Smooth muscle cell (in vitro differentiated cells): ENCODE results near the gene FCRL1. TPM values are rescaled to one million over a fixed set of nuclear protein-coding genes. Genes with fewer than 3 reads are reported as not detected.

Experiments
- DNase-seq: peaks from one replicate; lab custom pipeline; 2025; ENCODE audit not compliant: unreplicated experiment; lab: John Stamatoyannopoulos, UW
- H2AFZ ChIP-seq: fragments of 200-600 bp; sonication (generic); 2 replicates; pipeline ENCODE4 v1.6.0; 2016; ENCODE audit warnings: antibody characterized with exemption, low read depth, mild to moderate bottlenecking
- H3F3A ChIP-seq: fragments of 200-600 bp; sonication (generic); 2 replicates; pipeline ENCODE4 v1.6.0; 2017; ENCODE audit warnings: antibody characterized with exemption, low read depth
- H3K27ac ChIP-seq: fragments of 200-600 bp; sonication (generic); 2 replicates; pipeline ENCODE4 v1.5.1; 2016; ENCODE audit warnings: low read depth, mild to moderate bottlenecking
- H3K27me3 ChIP-seq: fragments of 200-600 bp; sonication (generic); 2 replicates; pipeline ENCODE4 v1.6.1; 2016; ENCODE audit warnings: low read depth, mild to moderate bottlenecking
- H3K36me3 ChIP-seq: fragments of 200-600 bp; sonication (generic); 2 replicates; pipeline ENCODE4 v1.5.1; 2016; ENCODE audit warnings: low read depth
- H3K4me1 ChIP-seq: fragments of 200-600 bp; sonication (generic); 2 replicates; pipeline ENCODE4 v1.5.1; 2016; ENCODE audit warnings: low read depth
- H3K4me2 ChIP-seq: fragments of 200-600 bp; sonication (generic); 2 replicates; pipeline ENCODE4 v1.6.0; 2016; ENCODE audit warnings: mild to moderate bottlenecking
- H3K4me3 ChIP-seq: fragments of 200-600 bp; sonication (generic); 2 replicates; pipeline ENCODE4 v1.5.1; 2016; ENCODE audit warnings: mild to moderate bottlenecking
- H3K79me2 ChIP-seq: fragments of 200-600 bp; sonication (generic); 2 replicates; pipeline ENCODE4 v1.6.0; 2016; ENCODE audit warnings: low read depth, mild to moderate bottlenecking
- H3K9ac ChIP-seq: fragments of 200-600 bp; sonication (generic); 2 replicates; pipeline ENCODE4 v1.6.0; 2016; ENCODE audit warnings: low read depth
- H3K9me3 ChIP-seq: fragments of 200-600 bp; sonication (generic); replicated peaks from 2 replicates; pipeline ENCODE4 v1.5.1; 2016; ENCODE audit warnings: low read depth
- H4K20me1 ChIP-seq: fragments of 200-600 bp; sonication (generic); 2 replicates; pipeline ENCODE4 v1.6.0; 2016; ENCODE audit warnings: low read depth
- CTCF ChIP-seq: fragments of 200-600 bp; sonication (generic); IDR thresholded peaks from 2 replicates; pipeline ENCODE4 v1.5.1; 2017; ENCODE audit warnings: borderline replicate concordance, mild to moderate bottlenecking, antibody characterized with exemption; ENCODE audit not compliant: insufficient read depth, poor library complexity, severe bottlenecking
- WGBS: methylation state at CpG from one replicate; pipeline ENCODE4 v1.1.7; 2016; ENCODE audit warnings: low lambda C conversion rate; 5-methylcytosine and 5-hydroxymethylcytosine counted together
- polyA plus RNA-seq: library from polyadenylated mRNA; unstranded; fragments of >200 nt; fragmentation: Nextera tagmentation; extraction: Ambion mirVana; gene quantifications from 2 replicates; pipeline ENCODE4 v1.2.1, GENCODE V29; 2016
- total RNA-seq: library from RNA; depleted of rRNA; stranded (reverse); fragments of >200 nt; gene quantifications from 2 replicates; pipeline ENCODE4 v1.2.3, GENCODE V29; 2014

The FCRL1 gene
- total and polyA plus RNA-seq, 2 experiments from 2014 or later, result not detected

DNA sequence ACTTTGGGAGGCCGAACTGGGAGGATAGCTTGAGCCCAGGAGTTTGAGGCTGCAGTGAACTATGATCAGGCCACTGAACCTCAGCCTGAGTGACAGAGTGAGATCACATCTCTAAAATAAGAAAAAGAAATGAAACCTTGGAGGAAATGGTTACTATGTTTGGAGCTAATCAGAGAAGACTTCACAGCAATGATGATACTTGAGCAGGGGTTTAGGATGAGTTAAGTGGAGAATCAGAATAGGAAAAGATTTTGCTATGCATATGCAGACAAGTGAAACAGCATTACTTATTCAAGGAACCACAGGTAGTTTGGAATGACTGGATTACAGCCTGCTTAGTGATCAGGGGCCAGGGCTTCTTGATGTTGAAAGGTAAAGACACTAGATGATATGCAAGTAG is 23.0 kb upstream of the FCRL1 start:
- Histone ChIP-seq H3K4me1 (no peaks in the 10 kb centered on the region), H3K4me2 (no peak overlapping the region), H3K9me3 (no peaks in the 10 kb centered on the region), H3K79me2 (no peaks in the 10 kb centered on the region), H3K27me3 (no peaks in the 10 kb centered on the region), H3F3A (no peaks in the 10 kb centered on the region), H3K36me3 (no peaks in the 10 kb centered on the region), H3K27ac (no peak overlapping the region), H4K20me1 (no peaks in the 10 kb centered on the region), H3K9ac (no peak overlapping the region), H3K4me3 (no peak overlapping the region), H2AFZ (no peak overlapping the region)
- 75% methylated on average over 1 of the region's 1 CpG for WGBS
- DNase-seq, result no peak
- TF ChIP-seq CTCF, result no peak

- Histone ChIP-seq H3K9ac (no peak within 1 kb of the TSS), H3F3A (no peaks in the 10 kb centered on the region), H3K27me3 (no peaks in the 10 kb centered on the region), H3K4me1 (no peaks in the 10 kb centered on the region), H3K4me2 (no peak within 1 kb of the TSS), H2AFZ (no peak within 1 kb of the TSS), H3K27ac (no peak within 1 kb of the TSS), H3K36me3 (no peaks in the 10 kb centered on the region), H3K79me2 (no peaks in the 10 kb centered on the region), H4K20me1 (no peaks in the 10 kb centered on the region), H3K4me3 (no peak within 1 kb of the TSS), H3K9me3 (no peaks in the 10 kb centered on the region)
- no peak for DNase-seq
- WGBS, result 67% methylated on average over 3 of the region's 3 CpGs
- TF ChIP-seq CTCF, result no peak
Measured at GRCh38 chr1:157841708-157842107, 21.8 kb upstream of the FCRL1 start, which contains the start of gene CD5L. CD5L (minus strand) TSS chr1:157841808; CDS start chr1:157841701, 107 bp downstream.

- no peaks in the 10 kb centered on the region for H4K20me1 ChIP-seq
- H3K36me3 ChIP-seq, result no peaks in the 10 kb centered on the region
- no peaks in the 10 kb centered on the region for H3K4me1 ChIP-seq
- no peaks in the 10 kb centered on the region for H3K9me3 ChIP-seq
- no peak overlapping the region for H3K4me2 ChIP-seq
- H3K27me3 ChIP-seq, result no peaks in the 10 kb centered on the region
- no peak overlapping the region for H3K27ac ChIP-seq
- no peak for TF ChIP-seq CTCF
- H3F3A ChIP-seq, result no peaks in the 10 kb centered on the region
- H3K4me3 ChIP-seq, result no peak overlapping the region
- H3K9ac ChIP-seq, result no peak overlapping the region
- no peak for DNase-seq
- H2AFZ ChIP-seq, result no peak overlapping the region
- no peaks in the 10 kb centered on the region for H3K79me2 ChIP-seq
Measured at GRCh38 chr1:157838966-157839365, 19.0 kb upstream of the FCRL1 start.

DNA sequence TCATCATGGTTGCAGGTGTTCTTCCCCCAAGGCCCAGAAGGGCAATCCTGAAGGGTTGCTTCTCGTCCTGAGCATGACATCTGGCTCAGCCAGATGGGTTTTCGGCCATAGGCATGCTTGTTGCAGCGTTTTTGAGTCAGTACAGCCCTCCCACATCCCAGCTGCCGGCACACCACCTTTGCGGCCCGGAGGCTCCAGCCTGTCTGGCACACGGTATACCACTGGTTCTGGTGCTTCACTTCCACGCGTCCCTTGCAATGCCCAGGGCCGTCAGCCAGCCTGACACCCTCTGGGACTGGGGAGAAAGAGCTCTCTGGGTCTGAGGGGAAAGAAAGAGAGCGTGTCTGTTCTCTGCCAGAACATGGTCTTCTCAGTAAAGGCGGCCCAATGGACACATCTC is 14.5 kb upstream of the FCRL1 start:
- Histone ChIP-seq H3K4me1 (no peaks in the 10 kb centered on the region), H3K9ac (no peak overlapping the region), H3K27me3 (no peaks in the 10 kb centered on the region), H4K20me1 (no peaks in the 10 kb centered on the region), H3K79me2 (no peaks in the 10 kb centered on the region), H3K27ac (no peak overlapping the region), H3K4me3 (no peak overlapping the region), H3K9me3 (no peaks in the 10 kb centered on the region), H3K36me3 (no peaks in the 10 kb centered on the region), H3F3A (no peaks in the 10 kb centered on the region), H2AFZ (no peak overlapping the region), H3K4me2 (no peak overlapping the region)
- TF ChIP-seq CTCF, result no peak
- 86% methylated on average over 12 of the region's 12 CpGs for WGBS
- no peak for DNase-seq
